Measurements from ENCODE around the gene ZNF710. TPM values are rescaled to one million over a fixed set of nuclear protein-coding genes. Genes with fewer than 3 reads are reported as not detected.
A peak's percentile ranks its signal among the peaks of the same experiment; 100 is the strongest.

The ZNF710 gene
- total and polyA plus RNA-seq, 10 donors = 12.5 to 66.4 (median 30.2) TPM

DNA sequence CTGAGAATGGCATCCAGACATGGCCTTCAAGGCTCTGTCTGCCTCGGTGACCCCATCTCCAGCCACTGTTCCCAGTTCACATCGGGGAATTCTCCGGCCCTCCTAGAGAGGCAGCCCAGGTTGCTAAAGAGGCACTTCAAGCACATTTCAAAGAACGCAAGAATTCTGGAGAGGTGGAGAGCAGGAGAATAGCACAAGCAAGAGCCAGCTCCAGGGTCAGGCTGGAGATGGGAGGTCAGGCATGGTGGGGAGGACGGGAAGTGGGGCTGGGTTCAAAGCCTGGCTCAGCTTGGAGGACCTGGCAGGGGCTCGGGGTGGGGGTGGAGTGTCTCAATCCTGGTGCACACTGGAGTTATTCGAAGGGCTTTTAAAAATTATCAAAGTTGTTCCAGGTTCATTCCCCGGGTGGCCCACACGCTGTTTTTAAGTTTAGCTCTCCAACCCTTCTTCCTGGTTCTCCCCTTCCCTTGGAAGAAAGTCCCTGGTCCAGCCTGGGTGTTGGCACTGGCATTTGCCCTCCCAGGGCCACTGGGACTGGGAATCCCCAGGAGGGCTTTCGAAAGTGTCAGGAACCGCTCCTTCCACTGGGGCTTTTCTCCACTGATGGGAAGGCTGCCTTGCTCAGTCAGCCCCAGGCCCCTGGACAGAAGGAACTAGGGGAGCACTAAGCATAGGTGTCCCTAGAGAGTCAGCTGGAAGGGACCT is 35.8 kb downstream of the ZNF710 start:
- 66 to 76% (median 68%) methylated on average over 10 to 11 of the region's 11 CpGs for WGBS, 5 donors
- Histone ChIP-seq H3K4me3 (peak overlapping the region in 1 of 8 donors; percentile 54), H3K27me3 (replicated peaks in 1 of 7) (no peaks in the 10 kb centered on the region), H3K27ac (peak overlapping the region; percentile 2 to 93 (median 90)), H3K9me3 (no peaks in the 10 kb centered on the region), H3K4me1 (peaks cover 51 to 98% (median 82%) of the 10 kb centered on the region in 6 donors), H3K36me3 (no peaks in the 10 kb centered on the region)
- intact Hi-C loops (cut with DNase I; ENCODE audit: low total_unique reads) = no loop called here
- DNase-seq = peak; percentile 67
- TF ChIP-seq, protein P1, sequence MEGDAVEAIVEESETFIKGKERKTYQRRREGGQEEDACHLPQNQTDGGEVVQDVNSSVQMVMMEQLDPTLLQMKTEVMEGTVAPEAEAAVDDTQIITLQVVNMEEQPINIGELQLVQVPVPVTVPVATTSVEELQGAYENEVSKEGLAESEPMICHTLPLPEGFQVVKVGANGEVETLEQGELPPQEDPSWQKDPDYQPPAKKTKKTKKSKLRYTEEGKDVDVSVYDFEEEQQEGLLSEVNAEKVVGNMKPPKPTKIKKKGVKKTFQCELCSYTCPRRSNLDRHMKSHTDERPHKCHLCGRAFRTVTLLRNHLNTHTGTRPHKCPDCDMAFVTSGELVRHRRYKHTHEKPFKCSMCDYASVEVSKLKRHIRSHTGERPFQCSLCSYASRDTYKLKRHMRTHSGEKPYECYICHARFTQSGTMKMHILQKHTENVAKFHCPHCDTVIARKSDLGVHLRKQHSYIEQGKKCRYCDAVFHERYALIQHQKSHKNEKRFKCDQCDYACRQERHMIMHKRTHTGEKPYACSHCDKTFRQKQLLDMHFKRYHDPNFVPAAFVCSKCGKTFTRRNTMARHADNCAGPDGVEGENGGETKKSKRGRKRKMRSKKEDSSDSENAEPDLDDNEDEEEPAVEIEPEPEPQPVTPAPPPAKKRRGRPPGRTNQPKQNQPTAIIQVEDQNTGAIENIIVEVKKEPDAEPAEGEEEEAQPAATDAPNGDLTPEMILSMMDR (IDR thresholded peaks at IDR 0.05 in 8 of 11, conservative IDR thresholded peaks at IDR 0.05 in 3 of 11) = no peak
- no peak for TF ChIP-seq POLR2A (IDR thresholded peaks at IDR 0.05)
- TF ChIP-seq POLR2AphosphoS5 (IDR thresholded peaks at IDR 0.05) = no peak

DNA sequence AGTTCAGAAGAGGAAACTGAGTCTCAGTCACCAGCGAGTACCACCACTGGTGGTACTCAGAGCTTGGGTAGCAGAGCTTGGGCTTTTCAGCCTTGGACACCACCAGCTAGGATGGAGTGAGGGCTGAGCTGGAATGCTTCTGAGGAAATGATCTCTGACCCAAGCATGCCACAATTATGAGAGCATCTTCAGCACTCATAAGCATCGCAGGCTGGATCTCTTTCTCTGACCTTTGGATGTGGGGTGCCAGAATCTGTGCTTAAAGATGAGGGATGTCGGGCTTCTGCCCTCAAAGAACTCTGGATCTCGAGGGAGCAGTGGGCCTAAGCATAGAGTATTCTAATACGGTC is 36.4 kb downstream of the ZNF710 start:
- H3K4me1 ChIP-seq = peaks cover 47 to 96% (median 77%) of the 10 kb centered on the region in 6 donors
- 71 to 85% (median 80%) methylated on average over 5 of the region's 5 CpGs for WGBS, 5 donors

DNA sequence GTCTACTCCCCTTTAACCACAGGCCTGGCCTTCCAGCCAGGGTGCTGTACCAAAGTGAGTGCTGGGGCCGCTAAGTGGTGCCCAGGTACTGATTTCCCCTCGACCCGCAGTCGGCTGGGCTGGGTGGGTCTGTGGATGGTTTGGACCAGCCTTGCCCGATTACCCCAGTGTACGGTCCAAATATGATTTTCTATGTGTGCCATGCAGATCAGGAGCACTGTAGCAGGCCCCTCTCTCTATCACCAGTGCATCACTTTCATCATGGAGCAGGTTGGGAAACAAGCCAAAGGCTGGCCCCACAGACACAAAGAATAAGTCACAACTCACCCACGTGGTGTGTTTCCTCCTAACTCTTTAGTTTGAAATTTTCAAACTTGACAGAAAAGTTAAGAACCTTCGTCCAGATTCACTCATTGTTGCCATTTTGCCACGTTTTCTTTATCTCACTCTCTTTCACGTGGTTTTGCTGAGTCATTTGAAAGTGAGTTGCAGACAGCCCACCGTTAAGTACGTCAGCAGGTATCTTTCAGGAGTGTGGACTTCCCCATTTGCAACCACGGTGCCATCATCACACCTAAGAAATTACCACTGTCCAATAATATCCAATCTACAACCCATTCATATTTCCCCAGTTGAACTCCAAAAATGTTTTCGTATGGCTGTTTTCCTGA is 37.0 kb downstream of the ZNF710 start:
- TF ChIP-seq POLR2AphosphoS5 (IDR thresholded peaks at IDR 0.05) = peak in 1 of 3 donors; percentile 8
- TF ChIP-seq, protein P1 (IDR thresholded peaks at IDR 0.05 in 8 of 11, conservative IDR thresholded peaks at IDR 0.05 in 3 of 11) = no peak
- Histone ChIP-seq H3K27me3 (replicated peaks in 1 of 7) (no peaks in the 10 kb centered on the region), H3K4me1 (peaks cover 46 to 96% (median 75%) of the 10 kb centered on the region in 6 donors), H3K36me3 (peaks cover 0 to 8% (median 0%) of the 10 kb centered on the region in 6 donors), H3K9me3 (no peaks in the 10 kb centered on the region), H3K4me3 (peak overlapping the region in 1 of 8 donors; percentile 54), H3K27ac (peak overlapping the region; percentile 2 to 93 (median 90))
- intact Hi-C loops (cut with DNase I; ENCODE audit: low total_unique reads) = no loop called here
- WGBS, 5 donors = 46 to 64% (median 58%) methylated on average over 14 of the region's 14 CpGs
- DNase-seq = peak; percentile 73

More for the DNA sequence above, 36.4 kb downstream of the ZNF710 start:
- TF ChIP-seq POLR2AphosphoS5 (IDR thresholded peaks at IDR 0.05) (peak in 1 of 3 donors; percentile 15), POLR2A (IDR thresholded peaks at IDR 0.05) (no peak)
- intact Hi-C loops (cut with DNase I; ENCODE audit: low total_unique reads) = no loop called here
- peak overlapping the region in 1 of 8 donors; percentile 54 for H3K4me3 ChIP-seq
- peaks cover 0 to 2% (median 0%) of the 10 kb centered on the region in 6 donors for H3K36me3 ChIP-seq
- H3K27me3 ChIP-seq (replicated peaks in 1 of 7) = no peaks in the 10 kb centered on the region
- DNase-seq = no peak
- no peaks in the 10 kb centered on the region for H3K9me3 ChIP-seq
- H3K27ac ChIP-seq = peak overlapping the region; percentile 2 to 93 (median 90)

DNA sequence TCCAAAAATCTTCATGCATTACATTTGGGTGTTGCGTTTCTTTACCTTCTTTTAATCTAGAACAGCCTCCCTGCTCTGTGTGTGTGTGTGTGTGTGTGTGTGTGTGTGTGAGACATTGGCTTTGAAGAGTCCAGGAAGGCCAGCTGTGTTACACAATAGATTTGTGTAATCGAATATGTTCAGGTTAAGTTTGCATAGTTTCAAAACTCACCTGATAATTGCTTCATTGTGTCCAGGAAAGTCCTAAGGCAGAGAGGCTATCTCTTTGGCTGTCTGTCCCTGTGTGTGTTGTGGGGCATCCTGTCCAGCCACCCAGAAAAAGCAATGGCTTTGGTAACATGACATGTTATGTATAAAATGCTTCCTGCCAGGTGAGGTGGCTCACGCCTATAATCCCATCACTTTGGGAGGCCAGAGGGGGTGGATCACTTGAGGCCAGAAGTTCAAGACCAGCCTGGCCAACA is 37.5 kb downstream of the ZNF710 start:
- peak; percentile 15 for DNase-seq
- peaks cover 0 to 14% (median 0%) of the 10 kb centered on the region in 6 donors for H3K36me3 ChIP-seq
- no peak for TF ChIP-seq POLR2AphosphoS5 (IDR thresholded peaks at IDR 0.05)
- TF ChIP-seq, protein P1 (IDR thresholded peaks at IDR 0.05 in 8 of 11, conservative IDR thresholded peaks at IDR 0.05 in 3 of 11) = no peak
- no peak for TF ChIP-seq POLR2A (IDR thresholded peaks at IDR 0.05)
- H3K4me1 ChIP-seq = peaks cover 45 to 96% (median 73%) of the 10 kb centered on the region in 6 donors
- intact Hi-C loops (cut with DNase I; ENCODE audit: low total_unique reads) = no loop called here
- no peaks in the 10 kb centered on the region for H3K27me3 ChIP-seq (replicated peaks in 1 of 7)
- H3K9me3 ChIP-seq = no peaks in the 10 kb centered on the region
- H3K4me3 ChIP-seq = peak overlapping the region in 1 of 8 donors; percentile 49
- WGBS, 5 donors = 56 to 83% (median 78%) methylated on average over 3 of the region's 3 CpGs
- peak overlapping the region in 6 of 8 donors; percentile 86 to 93 (median 91) for H3K27ac ChIP-seq
